ENCODE data around the gene EMILIN3. TPM values are rescaled to one million over a fixed set of nuclear protein-coding genes. Genes with fewer than 3 reads are reported as not detected.

The EMILIN3 gene
- total and polyA plus RNA-seq, 12 donors = 0.42 to 4.1 (median 1.7) TPM

- no peak for DNase-seq
- Histone ChIP-seq H3K4me1 (replicated peaks in 1 of 2) (no peaks in the 10 kb centered on the region), H3K9me3 (replicated peaks in 1 of 3) (no peaks in the 10 kb centered on the region), H3K36me3 (replicated peaks in 1 of 2) (no peaks in the 10 kb centered on the region), H3K27ac (no peak overlapping the region), H3K27me3 (peaks cover 10% of the 10 kb centered on the region), H3K4me3 (no peak overlapping the region)
- intact Hi-C loops (cut with DNase I) = no loop called here
- 85 to 89% (median 86%) methylated on average over 5 of the region's 5 CpGs for WGBS, 4 donors
- no peak for TF ChIP-seq POLR2A (IDR thresholded peaks at IDR 0.05)
Observed at GRCh38 chr20:41370176-41370575, 3.6 kb upstream of the EMILIN3 start.

GRCh38 chr20:41369673-41370072 is 3.1 kb upstream of the EMILIN3 start:
- DNase-seq = no peak
- H3K4me1 ChIP-seq (replicated peaks in 1 of 2) = no peaks in the 10 kb centered on the region
- peaks cover 10% of the 10 kb centered on the region for H3K27me3 ChIP-seq
- TF ChIP-seq POLR2A (IDR thresholded peaks at IDR 0.05) = no peak
- TF ChIP-seq, protein P1, sequence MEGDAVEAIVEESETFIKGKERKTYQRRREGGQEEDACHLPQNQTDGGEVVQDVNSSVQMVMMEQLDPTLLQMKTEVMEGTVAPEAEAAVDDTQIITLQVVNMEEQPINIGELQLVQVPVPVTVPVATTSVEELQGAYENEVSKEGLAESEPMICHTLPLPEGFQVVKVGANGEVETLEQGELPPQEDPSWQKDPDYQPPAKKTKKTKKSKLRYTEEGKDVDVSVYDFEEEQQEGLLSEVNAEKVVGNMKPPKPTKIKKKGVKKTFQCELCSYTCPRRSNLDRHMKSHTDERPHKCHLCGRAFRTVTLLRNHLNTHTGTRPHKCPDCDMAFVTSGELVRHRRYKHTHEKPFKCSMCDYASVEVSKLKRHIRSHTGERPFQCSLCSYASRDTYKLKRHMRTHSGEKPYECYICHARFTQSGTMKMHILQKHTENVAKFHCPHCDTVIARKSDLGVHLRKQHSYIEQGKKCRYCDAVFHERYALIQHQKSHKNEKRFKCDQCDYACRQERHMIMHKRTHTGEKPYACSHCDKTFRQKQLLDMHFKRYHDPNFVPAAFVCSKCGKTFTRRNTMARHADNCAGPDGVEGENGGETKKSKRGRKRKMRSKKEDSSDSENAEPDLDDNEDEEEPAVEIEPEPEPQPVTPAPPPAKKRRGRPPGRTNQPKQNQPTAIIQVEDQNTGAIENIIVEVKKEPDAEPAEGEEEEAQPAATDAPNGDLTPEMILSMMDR (IDR thresholded peaks at IDR 0.05) = no peak
- H3K9me3 ChIP-seq (replicated peaks in 1 of 3) = no peaks in the 10 kb centered on the region
- H3K4me3 ChIP-seq = no peak overlapping the region
- intact Hi-C loops (cut with DNase I) = no loop called here
- 76 to 90% (median 78%) methylated on average over 2 of the region's 2 CpGs for WGBS, 4 donors
- H3K36me3 ChIP-seq (replicated peaks in 1 of 2) = no peaks in the 10 kb centered on the region
- no peak overlapping the region for H3K27ac ChIP-seq

DNA sequence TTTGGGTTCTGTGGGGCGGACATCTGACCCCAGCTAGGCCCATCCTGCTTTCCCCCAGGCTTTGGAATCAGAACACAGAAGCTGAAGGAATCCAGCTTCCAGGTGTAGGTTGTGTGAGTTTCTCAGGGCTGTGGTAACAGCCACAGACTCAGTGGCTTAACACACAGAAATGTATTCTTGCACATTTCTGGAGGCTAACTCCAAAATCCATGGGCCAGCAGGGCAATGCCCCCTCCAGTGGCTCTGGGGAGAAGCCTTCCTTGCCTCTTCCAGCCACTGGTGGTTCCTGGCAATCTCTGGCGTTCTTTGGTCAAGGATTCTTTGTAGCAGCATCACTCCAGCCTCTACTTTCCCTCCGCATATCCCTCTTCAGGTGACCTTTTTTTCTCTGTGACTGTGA is 1.3 kb upstream of the EMILIN3 start:
- 79 to 89% (median 87%) methylated on average over 2 to 3 of the region's 3 CpGs for WGBS, 4 donors
- intact Hi-C loops (cut with DNase I) = no loop called here

GRCh38 chr20:41367393-41367695 is 726 bp upstream of the EMILIN3 start:
- intact Hi-C loops (cut with DNase I) = no loop called here

More for the DNA sequence above, 1.3 kb upstream of the EMILIN3 start:
- DNase-seq = no peak
- TF ChIP-seq POLR2A (IDR thresholded peaks at IDR 0.05) = no peak
- TF ChIP-seq, protein P1 (IDR thresholded peaks at IDR 0.05) = no peak
- Histone ChIP-seq H3K27me3 (peaks cover 10% of the 10 kb centered on the region), H3K9me3 (replicated peaks in 1 of 3) (no peaks in the 10 kb centered on the region), H3K4me1 (replicated peaks in 1 of 2) (no peaks in the 10 kb centered on the region), H3K36me3 (replicated peaks in 1 of 2) (no peaks in the 10 kb centered on the region), H3K27ac (no peak overlapping the region), H3K4me3 (no peak overlapping the region)

More at GRCh38 chr20:41367393-41367695, 726 bp upstream of the EMILIN3 start:
- Histone ChIP-seq H3K27me3 (peaks cover 10% of the 10 kb centered on the region), H3K9me3 (replicated peaks in 1 of 3) (no peaks in the 10 kb centered on the region), H3K36me3 (replicated peaks in 1 of 2) (no peaks in the 10 kb centered on the region), H3K4me1 (replicated peaks in 1 of 2) (no peaks in the 10 kb centered on the region), H3K4me3 (no peak overlapping the region), H3K27ac (no peak overlapping the region)
- no peak for TF ChIP-seq POLR2A (IDR thresholded peaks at IDR 0.05)
- TF ChIP-seq, protein P1 (IDR thresholded peaks at IDR 0.05) = no peak
- DNase-seq = no peak
- 77 to 89% (median 83%) methylated on average over 7 to 13 of the region's 13 CpGs for WGBS, 4 donors
